ENCODE results near the gene PITPNC1.
A peak's percentile ranks its signal among the peaks of the same experiment; 100 is the strongest.
"Not testable (repeated sequence)": the region's sequence is repeated elsewhere in the genome, so short reads cannot be mapped to it uniquely, and the experiment has no call there.

Gene PITPNC1

GRCh38 chr17:67376737-67377487, at the start of gene PITPNC1:
TSS of gene PITPNC1 (plus strand) at chr17:67377281.
- H4K20me1 ChIP-seq (ENCODE audit: insufficient read depth, low read length), result no peaks in the 10 kb centered on the region
- peak within 1 kb of the TSS; percentile 20 for H3K27ac ChIP-seq (ENCODE audit: low read depth, low read length, poor library complexity, severe bottlenecking)
- no peaks in the 10 kb centered on the region for H3F3A ChIP-seq (ENCODE audit: insufficient read depth, low read length)
- TF ChIP-seq CTCF (IDR thresholded peaks at IDR 0.05; ENCODE audit: low read length), result no peak; the same call in 1 of the 2 replicates
- TF ChIP-seq EZH2 (IDR thresholded peaks at IDR 0.05; ENCODE audit: borderline replicate concordance, low read length), result no peak
- peak within 1 kb of the TSS; percentile 87 for H3K4me3 ChIP-seq (ENCODE audit: low read depth, low read length, poor library complexity, severe bottlenecking)
- H3K79me2 ChIP-seq (ENCODE audit: insufficient read depth, low read length), result no peaks in the 10 kb centered on the region
- peak within 1 kb of the TSS; percentile 97 for H3K4me2 ChIP-seq (ENCODE audit: low read length)
- peaks cover 14% of the 10 kb centered on the region; the same call in 1 of the 2 replicates for H3K27me3 ChIP-seq (ENCODE audit: insufficient read depth, low read length)
- H3K9ac ChIP-seq (ENCODE audit: low read length), result peak within 1 kb of the TSS; percentile 76
- H3K9me3 ChIP-seq (ENCODE audit: low read length), result no peaks in the 10 kb centered on the region
- no peaks in the 10 kb centered on the region for H3K9me2 ChIP-seq (ENCODE audit: low read depth, low read length)
- peak within 1 kb of the TSS; percentile 58 for H2AFZ ChIP-seq (ENCODE audit: low read length)
- H3K36me3 ChIP-seq (ENCODE audit: insufficient read depth, low read length), result no peaks in the 10 kb centered on the region
- H3K4me1 ChIP-seq (ENCODE audit: insufficient read depth, low read length, severe bottlenecking), result peaks cover 17% of the 10 kb centered on the region

- no peak overlapping the region for H3K4me3 ChIP-seq (ENCODE audit: low read depth, low read length, poor library complexity, severe bottlenecking)
- no peaks in the 10 kb centered on the region for H3K4me1 ChIP-seq (ENCODE audit: insufficient read depth, low read length, severe bottlenecking)
- TF ChIP-seq CTCF (IDR thresholded peaks at IDR 0.05; ENCODE audit: low read length) (no peak), EZH2 (IDR thresholded peaks at IDR 0.05; ENCODE audit: borderline replicate concordance, low read length) (no peak)
- H3K4me2 ChIP-seq (ENCODE audit: low read length), result no peak overlapping the region
- no peak overlapping the region for H3K9ac ChIP-seq (ENCODE audit: low read length)
- no peak overlapping the region for H2AFZ ChIP-seq (ENCODE audit: low read length)
- no peaks in the 10 kb centered on the region for H3K79me2 ChIP-seq (ENCODE audit: insufficient read depth, low read length)
- H3F3A ChIP-seq (ENCODE audit: insufficient read depth, low read length), result no peaks in the 10 kb centered on the region
- H3K27me3 ChIP-seq (ENCODE audit: insufficient read depth, low read length), result no peaks in the 10 kb centered on the region; the same call in 1 of the 2 replicates
- H3K9me2 ChIP-seq (ENCODE audit: low read depth, low read length), result no peaks in the 10 kb centered on the region
- H3K9me3 ChIP-seq (ENCODE audit: low read length), result no peaks in the 10 kb centered on the region
- no peaks in the 10 kb centered on the region for H4K20me1 ChIP-seq (ENCODE audit: insufficient read depth, low read length)
- no peaks in the 10 kb centered on the region for H3K36me3 ChIP-seq (ENCODE audit: insufficient read depth, low read length)
- H3K27ac ChIP-seq (ENCODE audit: low read depth, low read length, poor library complexity, severe bottlenecking), result no peak overlapping the region
Observed at GRCh38 chr17:67328026-67328425, 49.1 kb upstream of the PITPNC1 start.

GRCh38 chr17:67331381-67332161, 45.5 kb upstream of the PITPNC1 start:
- H3K4me2 ChIP-seq (ENCODE audit: low read length), result not testable (repeated sequence)

GRCh38 chr17:67332162-67332508, 44.9 kb upstream of the PITPNC1 start:
- not testable (repeated sequence) for H3K4me3 ChIP-seq (ENCODE audit: low read depth, low read length, poor library complexity, severe bottlenecking); H3K4me1 ChIP-seq (ENCODE audit: insufficient read depth, low read length, severe bottlenecking); H2AFZ ChIP-seq (ENCODE audit: low read length); H3K9me3 ChIP-seq (ENCODE audit: low read length); H3K79me2 ChIP-seq (ENCODE audit: insufficient read depth, low read length); H3K9me2 ChIP-seq (ENCODE audit: low read depth, low read length); H3F3A ChIP-seq (ENCODE audit: insufficient read depth, low read length); H3K36me3 ChIP-seq (ENCODE audit: insufficient read depth, low read length); H3K9ac ChIP-seq (ENCODE audit: low read length); H3K4me2 ChIP-seq (ENCODE audit: low read length); H4K20me1 ChIP-seq (ENCODE audit: insufficient read depth, low read length); H3K27me3 ChIP-seq (ENCODE audit: insufficient read depth, low read length); H3K27ac ChIP-seq (ENCODE audit: low read depth, low read length, poor library complexity, severe bottlenecking)

More at GRCh38 chr17:67331381-67332161, 45.5 kb upstream of the PITPNC1 start:
- H3K36me3 ChIP-seq (ENCODE audit: insufficient read depth, low read length); H3K79me2 ChIP-seq (ENCODE audit: insufficient read depth, low read length); H3K9me3 ChIP-seq (ENCODE audit: low read length); H3K9me2 ChIP-seq (ENCODE audit: low read depth, low read length); H3F3A ChIP-seq (ENCODE audit: insufficient read depth, low read length); H4K20me1 ChIP-seq (ENCODE audit: insufficient read depth, low read length); H3K27ac ChIP-seq (ENCODE audit: low read depth, low read length, poor library complexity, severe bottlenecking); H3K9ac ChIP-seq (ENCODE audit: low read length); H3K27me3 ChIP-seq (ENCODE audit: insufficient read depth, low read length); H2AFZ ChIP-seq (ENCODE audit: low read length); H3K4me1 ChIP-seq (ENCODE audit: insufficient read depth, low read length, severe bottlenecking); H3K4me3 ChIP-seq (ENCODE audit: low read depth, low read length, poor library complexity, severe bottlenecking): not testable (repeated sequence)

All from OCI-LY1 (cell line).